HepG2 (cell line): ENCODE measurements around the gene SCP2. TPM values are rescaled to one million over a fixed set of nuclear protein-coding genes. Genes with fewer than 3 reads are reported as not detected.
A peak's percentile ranks its signal among the peaks of the same experiment; 100 is the strongest.

ENCODE experiments used
- ATF3 ChIP-seq: sonication (generic); formaldehyde crosslinking; IDR thresholded peaks from 2 replicates; pipeline ENCODE4 v1.4.0; 2020; ENCODE audit warnings: missing genetic modification reagents
- GATAD2A ChIP-seq: IDR thresholded peaks from 2 replicates; pipeline ENCODE4 v1.6.1; 2016
- HNF4G ChIP-seq, 2 experiments: sonication (generic) in 1 of 2; formaldehyde crosslinking in 1 of 2; IDR thresholded peaks; 2 replicates each; pipeline versions ENCODE4 v1.4.0 to v1.6.1; 2011 to 2020; ENCODE audit warnings: borderline replicate concordance in 2 of 2, low read depth in 2 of 2, mild to moderate bottlenecking in 2 of 2, low read length in 1 of 2, missing genetic modification reagents in 1 of 2, moderate library complexity in 1 of 2
- JUND ChIP-seq: sonication (generic); formaldehyde crosslinking; IDR thresholded peaks from 2 replicates; pipeline ENCODE4 v1.8.0; 2022; ENCODE audit warnings: mild to moderate bottlenecking, missing genetic modification reagents
- KLF15 ChIP-seq: sonication (generic); formaldehyde crosslinking; IDR thresholded peaks from 2 replicates; pipeline ENCODE4 v1.8.1; 2023; ENCODE audit warnings: borderline replicate concordance, mild to moderate bottlenecking, inconsistent platforms, missing genetic modification reagents, mixed read lengths
- MAF1 ChIP-seq: sonication (generic); formaldehyde crosslinking; IDR thresholded peaks from 2 replicates; pipeline ENCODE4 v1.5.0; 2020; ENCODE audit warnings: missing genetic modification reagents, borderline replicate concordance
- RERE ChIP-seq: IDR thresholded peaks from 2 replicates; pipeline ENCODE4 v1.6.1; 2016; ENCODE audit warnings: low read depth, missing genetic modification reagents, missing compliant biosample characterization
- SMAD3 ChIP-seq: sonication (generic); formaldehyde crosslinking; IDR thresholded peaks from 2 replicates; pipeline ENCODE4 v1.4.0; 2020; ENCODE audit warnings: missing genetic modification reagents
- SP1 ChIP-seq, 2 experiments: fragments of 450-650 bp in 1 of 2; sonication (generic) in 1 of 2; formaldehyde crosslinking in 1 of 2; IDR thresholded peaks; 2 replicates each; pipeline versions ENCODE4 v1.4.0 to v1.6.1; 2016 to 2020; ENCODE audit warnings: missing genetic modification reagents in 1 of 2
- SP5 ChIP-seq: IDR thresholded peaks from 2 replicates; pipeline ENCODE4 v1.6.1; 2016; ENCODE audit warnings: low read depth, borderline replicate concordance
- THAP11 ChIP-seq: IDR thresholded peaks from 2 replicates; pipeline ENCODE4 v1.6.1; 2016; ENCODE audit warnings: missing biosample characterization, missing genetic modification reagents
- ZNF253 ChIP-seq: sonication (generic); formaldehyde crosslinking; IDR thresholded peaks from 2 replicates; pipeline ENCODE4 v1.8.0; 2022; ENCODE audit warnings: mild to moderate bottlenecking, missing genetic modification reagents, borderline replicate concordance
- ZNF317 ChIP-seq: sonication (generic); formaldehyde crosslinking; IDR thresholded peaks from 2 replicates; pipeline ENCODE4 v1.5.0; 2020; ENCODE audit warnings: mild to moderate bottlenecking, missing genetic modification reagents
- ZNF33A ChIP-seq: sonication (generic); formaldehyde crosslinking; IDR thresholded peaks from 2 replicates; pipeline ENCODE4 v1.5.1; 2020; ENCODE audit warnings: missing genetic modification reagents, mild to moderate bottlenecking, moderate library complexity, borderline replicate concordance
- ZNF567 ChIP-seq: sonication (generic); formaldehyde crosslinking; IDR thresholded peaks from 2 replicates; pipeline ENCODE4 v1.8.1; 2023; ENCODE audit warnings: mild to moderate bottlenecking, missing genetic modification reagents, borderline replicate concordance
- ZNF687 ChIP-seq: sonication (generic); formaldehyde crosslinking; IDR thresholded peaks from 2 replicates; pipeline ENCODE4 v1.5.1; 2020; ENCODE audit warnings: mild to moderate bottlenecking, missing genetic modification reagents, moderate library complexity
- ZNF777 ChIP-seq: sonication (generic); formaldehyde crosslinking; IDR thresholded peaks from 2 replicates; pipeline ENCODE4 v1.4.0; 2020; ENCODE audit warnings: missing genetic modification reagents
- polyA plus RNA-seq, 8 experiments: library from polyadenylated mRNA; depleted of rRNA in 3 of 8; stranded (reverse) in 7 of 8; unstranded in 1 of 8; fragments of >200 nt; fragmentation: Illumina TruSeq in 4 of 8; extraction: Trizol in 4 of 8; gene quantifications; 2 replicates each; pipeline versions ENCODE4 v1.2.1 to v1.2.3, GENCODE V29; 2011 to 2016; ENCODE audit warnings: low read depth in 4 of 8, missing spikeins in 1 of 8, mixed read lengths in 1 of 8; ENCODE audit not compliant: insufficient read depth in 1 of 8
- total RNA-seq, 5 experiments: library from RNA; depleted of rRNA; stranded (reverse); fragments of >200 nt; fragmentation: Illumina TruSeq; extraction: Trizol; gene quantifications; 2 replicates each; pipeline ENCODE4 v1.2.3, GENCODE V29; 2016; ENCODE audit warnings: low read depth in 1 of 5

The SCP2 gene
- total and polyA plus RNA-seq, 2 of the 13 experiments (the other 11 are each of a cell fraction or from before 2014, with no cell fraction given) = 59.0 to 133 TPM

- no peak for TF ChIP-seq SP1 (IDR thresholded peaks at IDR 0.05)
- TF ChIP-seq SP1 (CRISPR knock-in tag; IDR thresholded peaks at IDR 0.05) = peak; percentile 52
- TF ChIP-seq JUND (CRISPR knock-in tag) = peak; percentile 97
- TF ChIP-seq HNF4G (IDR thresholded peaks at IDR 0.05; ENCODE audit: borderline replicate concordance, low read depth, low read length) = peak; percentile 92
- peak; percentile 87; the same call in 1 of the 2 replicates for TF ChIP-seq HNF4G (CRISPR knock-in tag; IDR thresholded peaks at IDR 0.05; ENCODE audit: borderline replicate concordance, low read depth)
- no peak for TF ChIP-seq KLF15 (CRISPR knock-in tag)
- TF ChIP-seq ZNF33A (CRISPR knock-in tag) = peak; percentile 62; the same call in 1 of the 2 replicates
- peak; percentile 59 for TF ChIP-seq THAP11
- no peak for TF ChIP-seq MAF1
- no peak for TF ChIP-seq ZNF317 (CRISPR knock-in tag)
- TF ChIP-seq ZNF567 (CRISPR knock-in tag) = no peak
- TF ChIP-seq SMAD3 (CRISPR knock-in tag) = 0 out of 2 replicates have a peak, but pooled peaks have one; percentile 49
- TF ChIP-seq RERE = 0 out of 2 replicates have a peak, but pooled peaks have one; percentile 42
- peak; percentile 95 for TF ChIP-seq ATF3 (CRISPR knock-in tag)
- TF ChIP-seq ZNF687 (CRISPR knock-in tag) = peak; percentile 93
- peak; percentile 83 for TF ChIP-seq SP5 (CRISPR knock-in tag)
- no peak for TF ChIP-seq ZNF253 (CRISPR knock-in tag)
- TF ChIP-seq GATAD2A = peak; percentile 89
- 0 out of 2 replicates have a peak, but pooled peaks have one; percentile 17 for TF ChIP-seq ZNF777 (CRISPR knock-in tag)
Observed at GRCh38 chr1:53089478-53090226, 162.6 kb downstream of the SCP2 start (continued).
